GM10847 (cell line): ENCODE data around the gene ATF3.

Experiments used
- POLR2A ChIP-seq: IDR thresholded peaks from 2 replicates; pipeline ENCODE4 v1.6.1; 2011; ENCODE audit not compliant: insufficient read length; ENCODE audit errors: extremely low read depth

Gene ATF3

GRCh38 chr1:212645546-212646543, 37.3 kb downstream of the ATF3 start:
- no peak for TF ChIP-seq POLR2A

GRCh38 chr1:212646588-212646987, 38.0 kb downstream of the ATF3 start:
- no peak for TF ChIP-seq POLR2A

GRCh38 chr1:212647004-212647403, 38.4 kb downstream of the ATF3 start:
- no peak for TF ChIP-seq POLR2A

- no peak for TF ChIP-seq POLR2A
Observed at GRCh38 chr1:212648431-212648830, 39.9 kb downstream of the ATF3 start.

- no peak for TF ChIP-seq POLR2A
Observed at GRCh38 chr1:212649020-212649419, 40.5 kb downstream of the ATF3 start.

GRCh38 chr1:212650228-212650627, 41.7 kb downstream of the ATF3 start:
- TF ChIP-seq POLR2A, result no peak

- TF ChIP-seq POLR2A, result no peak
Observed at GRCh38 chr1:212651521-212651920, 43.0 kb downstream of the ATF3 start.

GRCh38 chr1:212651977-212652376, 43.4 kb downstream of the ATF3 start:
- no peak for TF ChIP-seq POLR2A

- no peak for TF ChIP-seq POLR2A
Observed at GRCh38 chr1:212652609-212653008, 44.0 kb downstream of the ATF3 start.

GRCh38 chr1:212655668-212656440, 47.3 kb downstream of the ATF3 start:
- TF ChIP-seq POLR2A, result no peak

GRCh38 chr1:212656730-212657129, 48.2 kb downstream of the ATF3 start:
- no peak for TF ChIP-seq POLR2A

GRCh38 chr1:212664409-212665199, 56.0 kb downstream of the ATF3 start:
- TF ChIP-seq POLR2A, result no peak

- TF ChIP-seq POLR2A, result no peak
Observed at GRCh38 chr1:212665241-212666115, 56.9 kb downstream of the ATF3 start.

- no peak for TF ChIP-seq POLR2A
Observed at GRCh38 chr1:212666116-212666775, 57.7 kb downstream of the ATF3 start.
